Adrenal gland (tissue), 5 donors: ENCODE results near the gene DUS3L.

Experiments used
- CTCF ChIP-seq, 6 experiments: fragments of 450-650 bp in 4 of 6; fragments of 200-600 bp in 2 of 6; sonication (generic) in 1 of 6; IDR thresholded peaks; 1 replicate in 5 of 6; 2 replicates in 1 of 6; pipeline versions ENCODE4 v1.5.1 to v1.8.0; 2016 to 2021; ENCODE audit warnings: antibody characterized with exemption in 6 of 6, mild to moderate bottlenecking in 2 of 6, moderate library complexity in 1 of 6
- POLR2A ChIP-seq, 2 donors: fragments of 450-650 bp; IDR thresholded peaks; one replicate each; pipeline ENCODE4 v1.6.1; 2017; ENCODE audit warnings: antibody characterized with exemption in 2 of 2, mild to moderate bottlenecking in 2 of 2, moderate library complexity in 1 of 2
- donor health status: DM: no; HTN: no; CAD: no.

DNA sequence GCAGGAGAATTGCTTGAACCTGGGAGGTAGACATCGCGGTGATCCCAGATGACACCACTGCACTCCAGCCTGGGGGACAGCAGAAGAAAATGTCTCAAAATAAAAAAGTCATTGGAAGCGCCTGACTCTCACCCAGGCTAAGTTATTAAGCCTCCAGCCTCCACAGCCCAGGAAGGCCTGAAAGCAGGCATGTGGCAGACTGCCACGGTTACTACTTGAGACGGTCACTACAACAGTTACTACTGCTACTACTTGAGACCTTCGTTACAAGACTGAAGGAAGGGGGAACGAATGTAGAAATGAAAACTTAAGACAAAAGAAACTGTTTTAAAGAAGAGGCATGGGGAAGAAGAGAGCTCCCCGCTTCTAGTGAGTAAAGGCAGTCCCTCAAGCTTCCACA is 16.0 kb downstream of the DUS3L start:
- TF ChIP-seq CTCF (IDR thresholded peaks at IDR 0.05) (no peak), POLR2A (IDR thresholded peaks at IDR 0.05) (no peak)
